GM19372 (cell line): ENCODE results near the gene CCSER2.
A peak's percentile ranks its signal among the peaks of the same experiment; 100 is the strongest.
"Not testable (repeated sequence)": the region's sequence is repeated elsewhere in the genome, so short reads cannot be mapped to it uniquely, and the experiment has no call there.

ENCODE experiments used
- ATAC-seq: cut with Tn5 transposase; IDR thresholded peaks from one replicate; pipeline ENCODE4 v1.9.1; 2021; ENCODE audit warnings: mild to moderate bottlenecking, low read depth, moderate library complexity; ENCODE audit not compliant: unreplicated experiment

CCSER2 gene

DNA sequence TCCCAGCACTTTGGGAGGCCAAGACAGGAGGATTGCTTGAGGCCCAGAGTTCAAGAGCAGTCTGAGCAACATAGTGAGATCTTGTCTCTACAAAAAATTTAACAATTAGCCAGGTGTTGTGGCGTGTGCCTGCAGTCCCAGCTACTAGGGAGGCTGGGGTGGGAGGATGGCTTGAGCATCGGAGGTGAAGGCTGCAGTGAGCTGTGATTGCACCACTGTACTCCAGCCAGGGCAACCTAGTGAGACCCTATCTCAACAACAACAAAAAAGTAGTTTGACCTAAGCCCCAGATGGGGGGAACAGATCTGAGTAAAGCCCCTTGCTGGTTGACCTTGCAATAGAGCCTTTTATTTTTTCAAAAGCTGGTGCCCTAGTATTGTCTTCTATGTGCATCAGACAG lies 15.6 kb upstream of the CCSER2 start:
- ATAC-seq, result no peak

DNA sequence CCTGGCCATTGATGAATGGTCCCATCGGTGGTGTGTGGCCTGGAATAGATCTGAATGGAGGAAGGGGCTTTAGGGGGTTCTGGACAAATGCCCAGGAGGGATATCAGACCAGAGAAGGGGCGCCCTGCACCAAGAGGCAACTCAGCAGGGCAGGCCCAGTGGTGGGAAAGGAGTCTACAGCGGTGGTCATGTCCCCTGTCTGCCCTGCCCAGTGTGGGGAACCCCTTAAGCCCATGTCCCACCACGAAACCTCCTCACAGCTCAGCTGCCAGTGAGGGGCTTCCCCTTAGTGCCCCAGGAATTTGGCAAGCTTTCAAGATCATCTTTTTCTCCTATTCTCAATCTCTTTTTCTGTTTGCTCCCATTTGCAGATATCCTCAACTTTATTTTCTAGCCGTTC lies 14.1 kb upstream of the CCSER2 start:
- no peak for ATAC-seq

DNA sequence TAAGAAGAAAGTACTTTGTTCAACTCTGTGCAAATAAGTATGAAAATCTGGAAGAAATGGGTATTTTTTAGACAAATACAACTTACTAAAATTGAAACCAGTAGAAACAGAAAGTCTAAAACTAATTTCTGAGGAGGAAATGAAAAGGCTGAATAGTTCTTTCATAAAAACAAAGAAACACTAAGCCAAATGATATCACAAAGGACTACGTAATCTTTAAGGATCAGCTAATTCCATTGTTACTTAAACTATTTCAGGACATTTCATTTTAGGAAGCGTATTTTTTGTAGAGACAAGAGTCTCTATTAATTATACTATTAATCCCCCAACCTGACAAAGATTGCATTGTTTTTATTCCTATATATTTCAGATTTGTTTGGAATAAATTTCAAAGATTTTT lies 11.2 kb upstream of the CCSER2 start:
- peak; percentile 59 for ATAC-seq

DNA sequence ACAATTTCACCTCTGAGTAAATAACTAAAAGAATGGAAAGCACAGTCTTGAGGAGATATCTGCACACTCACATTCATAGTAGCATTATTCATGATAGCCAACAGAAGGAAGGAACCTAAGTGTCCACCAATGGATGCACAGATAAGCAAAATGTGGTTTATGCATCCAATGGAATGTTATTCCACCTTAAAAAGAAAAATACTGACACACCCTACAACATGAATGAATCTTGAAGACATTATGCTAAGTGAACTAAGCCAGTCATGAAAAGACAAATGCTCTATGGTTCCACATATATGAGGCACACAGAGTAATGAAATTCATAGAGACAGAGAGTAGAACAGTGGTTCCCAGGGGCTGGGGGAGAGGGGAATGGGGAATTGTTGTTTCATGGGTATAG lies 6.5 kb upstream of the CCSER2 start:
- ATAC-seq, result no peak

DNA sequence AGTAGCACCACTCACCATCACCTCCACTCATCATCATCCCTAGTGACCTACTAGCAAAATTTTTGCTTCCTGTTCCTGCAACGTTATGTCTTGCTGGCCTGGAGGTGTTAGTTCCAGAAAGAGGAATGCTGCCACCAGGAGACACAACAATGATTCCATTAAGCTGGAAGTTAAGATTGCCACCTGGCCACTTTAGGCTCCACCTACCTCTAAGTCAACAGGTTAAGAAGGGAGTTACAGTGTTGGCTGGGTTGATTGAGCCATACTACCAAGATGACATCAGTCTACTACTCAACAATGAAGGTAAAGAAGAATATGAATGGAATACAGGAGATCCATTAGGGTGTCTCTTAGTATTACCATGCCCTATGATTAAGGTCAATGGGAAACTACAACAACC lies 4.8 kb upstream of the CCSER2 start:
- ATAC-seq, result not testable (repeated sequence)

DNA sequence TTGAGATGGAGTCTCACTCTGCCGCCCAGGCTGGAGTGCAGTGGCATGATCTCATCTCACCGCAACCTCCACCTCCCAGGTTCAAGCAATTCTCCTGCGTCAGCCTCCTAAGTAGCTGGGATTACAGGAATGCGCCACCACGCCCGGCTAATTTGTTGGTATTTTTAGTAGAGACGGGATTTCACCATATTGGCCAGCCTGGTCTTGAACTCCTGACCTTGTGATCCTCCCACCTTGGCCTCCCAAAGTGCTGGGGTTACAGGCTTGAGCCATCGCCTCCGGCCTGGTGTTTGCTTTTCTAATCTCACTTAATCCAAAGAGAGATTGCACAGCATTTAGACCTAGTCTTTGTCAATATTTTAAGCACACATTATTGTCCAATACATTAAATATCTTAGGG lies 1.4 kb upstream of the CCSER2 start:
- ATAC-seq, result not testable (repeated sequence)

DNA sequence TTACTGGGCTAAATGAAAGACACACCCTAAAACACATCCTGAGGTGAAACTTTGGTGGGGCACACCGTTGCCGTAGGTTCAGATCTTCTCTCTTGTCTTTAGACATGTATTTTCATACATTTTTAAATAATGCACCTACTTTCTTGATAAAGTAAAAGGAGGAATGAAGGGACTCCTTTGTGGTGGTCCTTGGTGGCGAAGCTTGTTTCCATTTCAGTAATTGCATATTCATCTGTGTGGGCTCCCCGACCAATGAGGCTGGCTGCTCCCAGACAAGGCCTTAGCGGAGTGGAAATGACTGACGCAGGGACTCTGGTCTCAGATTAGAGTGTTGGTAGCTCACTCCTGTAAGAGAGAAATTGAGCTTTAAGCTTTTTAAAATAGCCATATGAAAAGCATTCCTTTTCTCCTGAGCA lies 815 bp downstream of the CCSER2 start:
- ATAC-seq, result no peak

DNA sequence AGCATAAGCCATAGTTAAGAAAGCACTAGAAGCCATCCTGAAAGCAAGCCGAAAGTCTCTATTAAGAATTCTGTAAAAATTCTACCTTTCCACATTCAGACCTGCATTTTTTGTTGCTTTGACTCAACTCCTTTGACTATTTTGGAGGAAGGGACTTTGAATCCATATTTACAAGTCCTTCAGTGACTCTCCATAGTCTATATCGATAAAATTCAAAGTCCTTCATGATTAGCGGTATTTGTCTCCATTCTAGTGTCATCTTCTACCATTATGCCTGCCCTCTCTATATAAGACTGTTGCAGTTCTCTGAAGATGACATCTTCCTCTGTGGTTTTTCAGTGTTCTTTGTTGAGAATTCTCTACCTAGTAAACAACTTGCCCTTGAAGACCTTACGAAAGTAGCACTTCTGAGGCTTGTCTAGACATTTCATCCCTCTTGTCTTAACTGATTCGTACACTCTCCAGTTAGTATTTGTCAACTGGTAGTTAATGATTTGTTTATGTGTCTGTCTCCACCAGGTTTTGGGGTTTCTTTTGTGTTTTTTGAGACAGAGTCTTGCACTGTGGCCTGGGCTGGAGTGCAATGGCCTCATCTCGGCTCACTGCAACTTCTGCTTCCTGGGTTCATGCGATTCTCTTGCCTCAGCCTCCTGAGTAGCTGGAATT lies 1.7 kb downstream of the CCSER2 start:
- ATAC-seq, result peak; percentile 52

DNA sequence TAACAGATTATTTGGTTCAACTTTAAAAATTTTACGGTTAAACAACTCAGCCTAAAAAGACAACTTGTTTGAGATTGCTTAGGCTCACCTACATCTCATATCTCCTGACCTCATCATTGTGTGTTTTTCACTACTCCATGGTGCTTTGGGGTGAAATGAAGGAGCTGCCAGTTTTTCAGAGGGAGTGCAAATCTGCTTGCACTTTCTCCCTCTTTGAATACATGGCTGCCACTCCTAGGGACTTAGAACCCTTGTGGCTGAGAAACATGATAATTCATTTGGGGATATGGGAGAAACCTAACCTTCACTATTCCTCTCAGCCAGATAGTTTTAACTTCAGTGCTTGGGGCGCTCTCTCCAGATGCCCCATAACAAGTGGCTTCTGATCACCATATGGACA lies 2.7 kb downstream of the CCSER2 start:
- ATAC-seq, result no peak

DNA sequence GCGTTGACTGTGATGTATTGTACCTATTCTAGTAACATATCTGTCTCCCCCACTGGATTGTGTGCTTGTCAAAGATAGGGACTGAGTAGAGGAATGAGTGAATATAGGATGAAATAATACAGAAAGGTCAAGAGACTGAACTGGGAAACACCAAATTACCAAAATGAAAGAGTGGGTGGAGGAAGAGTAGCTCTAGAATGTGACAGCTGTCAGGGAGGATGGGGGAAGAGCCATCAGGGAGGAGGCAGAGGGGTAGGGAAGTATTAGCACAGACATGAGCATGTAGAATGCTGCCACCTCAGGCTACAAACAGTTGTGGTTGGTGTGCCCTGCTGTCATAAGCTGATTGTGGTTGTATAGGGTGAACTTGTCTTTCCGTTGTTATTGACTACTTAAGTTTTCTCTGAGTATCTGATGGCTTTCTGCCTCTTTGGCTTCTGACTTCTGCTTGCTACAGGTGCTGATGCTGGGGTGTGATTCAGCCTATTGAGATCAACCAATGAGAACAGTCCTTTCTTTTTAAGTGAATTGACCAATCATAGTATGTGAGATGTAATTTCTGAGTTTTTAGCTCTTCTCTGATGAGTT lies 5.6 kb downstream of the CCSER2 start:
- peak; percentile 36 for ATAC-seq

DNA sequence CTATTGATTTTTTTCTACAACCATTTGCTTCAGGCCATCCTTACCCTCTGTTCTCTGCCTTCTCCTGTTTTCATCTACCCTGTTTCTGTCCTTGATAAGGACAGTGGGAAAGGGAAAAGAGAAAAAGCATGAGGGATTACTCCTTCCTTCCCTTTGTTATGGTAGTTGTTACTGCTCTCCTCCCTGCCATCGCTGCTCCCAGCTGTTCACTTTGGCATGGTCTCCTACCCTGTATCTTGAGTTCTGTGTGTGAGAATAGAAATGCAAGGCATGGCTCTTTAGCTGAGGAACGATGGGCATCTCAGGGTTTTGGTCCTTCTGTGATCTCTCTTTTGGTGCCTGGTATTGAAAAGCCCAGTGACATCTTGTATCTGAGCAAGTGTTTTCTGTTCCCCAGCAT lies 6.4 kb downstream of the CCSER2 start:
- no peak for ATAC-seq

DNA sequence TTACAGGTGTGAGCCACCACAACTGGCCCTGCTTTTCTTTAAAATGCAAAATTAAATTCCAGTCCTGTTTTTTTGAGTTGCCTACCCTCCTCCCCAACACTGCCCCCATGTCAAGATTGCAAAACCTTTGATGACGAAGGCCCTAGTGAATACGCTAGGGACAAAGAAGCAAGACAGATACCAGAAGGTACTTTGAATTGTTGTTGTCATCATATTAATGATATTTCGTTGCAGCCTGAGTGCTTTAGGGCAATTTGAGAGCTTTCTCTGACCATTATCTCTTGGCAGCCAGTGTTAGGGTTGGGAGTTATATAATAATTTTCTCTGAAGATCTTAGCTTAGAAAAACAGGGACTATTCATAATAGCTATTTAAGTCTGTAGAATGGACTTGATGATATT lies 7.1 kb downstream of the CCSER2 start:
- ATAC-seq, result no peak

DNA sequence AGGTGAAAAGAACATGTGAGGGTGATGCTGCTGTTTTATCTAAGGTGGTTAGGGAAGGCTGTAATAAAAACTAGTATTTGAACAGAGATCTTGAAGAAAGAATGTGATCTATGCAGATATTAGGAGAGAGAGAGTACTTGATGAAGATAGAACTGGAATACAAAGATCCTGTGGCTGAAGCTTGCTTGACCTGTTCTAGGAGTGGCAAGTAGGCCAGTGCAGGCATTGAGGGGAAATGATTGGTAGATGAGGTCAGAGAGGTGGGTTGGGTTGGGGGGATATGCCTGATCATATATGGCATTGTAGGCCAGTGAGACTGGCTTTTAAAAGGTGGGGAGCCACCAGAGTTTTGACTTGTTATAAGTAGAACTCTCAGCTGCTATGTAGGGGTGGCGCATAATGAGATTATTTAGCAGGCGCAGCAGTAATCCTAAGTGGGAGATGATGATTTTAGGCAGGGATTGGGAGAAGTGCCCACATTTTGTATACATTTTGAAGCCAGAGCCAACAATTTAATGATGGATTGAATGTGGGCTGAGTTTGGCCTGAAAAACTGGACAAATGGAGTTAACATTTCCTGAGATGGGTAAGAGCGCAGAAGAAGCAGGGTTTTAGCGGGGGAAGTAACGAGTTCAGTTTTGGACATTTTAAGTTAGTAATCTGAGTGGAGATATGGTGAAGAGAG lies 8.2 kb downstream of the CCSER2 start:
- no peak for ATAC-seq

DNA sequence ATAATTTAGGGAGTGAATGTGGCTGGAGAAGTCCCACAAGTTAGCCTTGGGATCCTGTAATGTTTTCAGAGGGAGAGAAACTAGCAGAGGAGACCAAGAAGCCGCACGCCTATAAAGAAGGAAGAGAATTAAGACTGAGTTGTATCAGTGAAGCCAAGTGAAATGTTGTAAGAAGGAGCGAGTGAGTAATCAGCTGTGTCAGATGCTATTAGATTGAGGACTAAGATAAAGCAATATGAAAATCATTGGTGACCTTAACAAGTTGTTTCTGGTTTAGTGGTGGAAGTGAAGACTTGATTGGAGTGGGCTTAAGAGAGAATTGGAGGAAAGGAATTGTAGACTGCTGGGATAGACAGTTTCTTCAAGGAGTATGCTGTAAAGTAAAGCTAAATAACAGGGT lies 8.8 kb downstream of the CCSER2 start:
- no peak for ATAC-seq

DNA sequence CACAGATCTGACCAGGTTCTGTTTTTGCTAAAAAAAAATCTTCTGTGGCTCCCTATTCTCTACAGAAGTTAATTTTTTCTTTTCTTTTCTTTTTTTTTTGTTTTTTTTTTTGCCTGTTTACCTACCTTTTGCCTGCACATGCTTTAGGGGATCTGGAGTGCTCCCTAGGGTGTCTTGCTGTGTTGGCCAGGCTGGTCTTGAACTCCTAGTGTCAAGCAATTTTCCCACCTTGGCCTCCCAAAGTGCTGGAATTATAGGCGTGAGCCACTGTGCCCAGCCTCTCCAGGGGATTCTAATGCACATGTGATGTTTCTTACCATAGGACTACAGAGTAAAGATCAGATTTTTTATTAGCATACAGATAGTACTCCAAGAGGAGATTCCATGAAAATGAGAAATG lies 10.6 kb downstream of the CCSER2 start:
- ATAC-seq, result no peak

DNA sequence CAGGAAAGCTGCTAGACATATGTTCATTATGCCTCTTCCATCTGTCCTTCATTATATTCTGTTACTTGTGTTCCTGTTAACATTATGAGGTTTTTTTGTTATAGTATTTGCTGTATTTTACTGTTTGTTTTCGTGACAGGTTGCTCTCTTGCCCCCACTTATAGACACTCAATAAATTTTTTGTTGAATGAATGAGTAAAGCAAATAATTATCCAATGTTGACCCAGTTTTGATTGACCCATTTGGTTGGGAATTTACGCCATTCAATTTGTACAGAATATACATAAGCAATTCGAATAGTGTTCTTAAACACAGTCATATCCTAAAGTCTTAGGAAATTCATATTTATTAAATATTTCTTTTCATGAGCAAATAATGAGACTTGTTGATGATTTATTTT lies 11.8 kb downstream of the CCSER2 start:
- ATAC-seq, result no peak

DNA sequence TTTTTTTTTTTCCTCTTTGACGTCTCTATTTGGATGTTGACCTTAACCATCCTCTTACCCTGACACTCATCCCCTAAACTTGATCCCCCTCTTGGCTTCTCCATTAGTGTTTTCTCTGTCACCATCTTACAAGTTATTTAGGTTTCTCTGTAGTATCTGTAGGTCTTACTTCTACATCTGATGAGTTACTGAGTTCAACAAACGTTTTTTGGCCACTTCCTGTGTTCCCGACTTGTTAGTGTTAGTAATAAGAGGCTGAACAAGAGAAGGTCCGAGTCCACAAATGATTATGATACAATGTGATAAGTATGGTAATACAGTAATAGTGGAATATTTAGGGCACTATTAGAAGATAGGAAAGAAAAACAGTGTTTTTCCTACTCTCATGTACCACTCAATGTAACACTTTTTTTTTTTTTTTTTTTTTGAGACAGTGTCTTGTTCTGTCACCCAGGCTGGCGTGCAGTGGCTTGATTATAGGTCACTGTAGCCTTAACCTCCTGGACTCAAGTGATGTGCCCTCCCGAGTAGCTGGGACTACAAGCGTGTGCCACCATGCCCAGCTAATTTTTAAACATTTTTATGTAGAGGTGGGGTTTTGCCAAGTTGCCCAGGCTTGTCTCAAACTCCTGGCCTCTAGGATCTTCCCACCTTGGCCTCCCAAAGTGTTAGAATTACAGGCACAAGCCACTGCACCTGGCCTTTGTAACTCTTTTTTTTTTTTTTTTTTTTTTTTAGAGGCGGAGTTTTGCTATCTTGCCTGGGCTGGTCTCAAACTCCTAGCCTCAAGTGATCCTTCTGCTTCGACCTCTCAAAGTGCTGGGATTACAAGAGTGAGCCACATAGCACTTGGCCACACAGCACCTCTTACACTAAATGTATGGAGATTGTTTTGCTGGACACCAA lies 12.5 kb downstream of the CCSER2 start:
- no peak for ATAC-seq

DNA sequence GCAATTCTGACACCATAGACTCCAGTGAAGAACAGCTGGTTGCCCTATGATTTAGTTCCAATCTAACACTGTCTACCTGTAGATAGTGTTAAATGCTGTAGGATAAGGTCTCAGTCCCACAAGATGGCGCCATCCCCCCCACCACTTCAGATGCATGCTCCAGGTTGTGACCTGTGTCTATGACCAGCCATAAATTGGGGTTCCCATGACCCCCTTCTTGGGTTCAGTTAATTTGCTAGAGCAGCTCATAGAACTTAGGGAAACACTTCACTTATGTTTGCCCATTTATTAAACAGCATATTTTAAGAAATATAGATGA lies 13.1 kb downstream of the CCSER2 start:
- no peak for ATAC-seq

DNA sequence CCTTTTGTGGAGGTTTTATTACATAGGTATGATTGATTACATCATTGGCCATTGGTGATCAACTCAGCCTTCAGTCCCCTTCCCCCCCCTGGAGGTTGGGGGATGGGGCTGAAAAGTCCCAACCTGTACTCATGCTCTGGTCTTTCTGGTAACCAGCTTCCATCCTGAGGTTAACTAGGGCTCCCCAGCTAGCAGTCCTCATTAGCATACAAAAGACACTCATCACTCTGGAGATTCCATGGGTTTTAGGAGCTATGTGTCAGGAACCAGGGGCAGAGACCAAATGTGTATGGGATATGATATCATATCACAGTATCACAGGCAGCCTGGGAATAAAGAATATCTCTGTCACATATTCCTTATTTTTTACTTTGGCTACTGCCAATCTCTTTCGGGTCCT lies 13.6 kb downstream of the CCSER2 start:
- ATAC-seq, result no peak

DNA sequence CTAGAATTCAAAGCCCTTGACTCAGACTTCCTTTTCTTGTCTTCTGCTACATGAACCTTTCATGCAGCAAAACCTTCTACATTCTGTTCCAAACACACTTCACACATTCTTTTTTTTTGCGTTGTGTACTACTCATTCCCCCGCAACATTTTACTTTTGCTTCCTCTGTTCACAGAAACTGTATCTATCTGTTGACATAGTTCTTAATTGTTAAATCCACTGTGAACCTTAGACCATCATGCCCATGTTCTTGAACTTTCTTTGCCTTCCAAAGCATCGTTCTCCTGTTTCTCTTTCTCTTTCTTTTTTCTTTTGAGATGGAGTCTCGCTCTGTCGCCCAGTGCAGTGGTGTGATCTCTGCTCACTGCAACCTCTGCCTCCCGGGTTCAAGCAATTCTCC lies 14.2 kb downstream of the CCSER2 start:
- no peak for ATAC-seq

DNA sequence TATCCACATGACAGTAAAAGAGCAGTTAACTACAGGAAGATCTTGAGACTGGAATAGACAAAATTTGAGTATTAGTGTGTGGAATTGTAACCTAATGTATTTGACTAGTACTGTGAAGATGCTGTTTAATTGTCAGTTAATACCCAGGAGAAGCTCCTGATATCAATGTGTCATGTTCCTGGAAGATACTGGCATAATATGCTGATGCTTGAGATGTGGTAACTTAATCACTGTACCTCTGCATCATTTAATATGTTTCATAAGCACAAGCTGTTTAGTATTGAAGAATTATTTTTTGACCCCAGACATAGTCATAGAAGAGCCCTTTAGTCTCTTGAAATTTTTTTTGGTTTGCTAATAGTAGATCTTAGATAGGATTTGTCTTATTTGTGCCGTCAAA lies 15.4 kb downstream of the CCSER2 start:
- no peak for ATAC-seq
